ENCODE measurements around the gene KCNQ1. TPM values are rescaled to one million over a fixed set of nuclear protein-coding genes. Genes with fewer than 3 reads are reported as not detected.

KCNQ1 gene
- total and polyA plus RNA-seq, 2 of the 13 experiments (the other 11 are each of a cell fraction or from before 2014, with no cell fraction given), result 0.02 to 0.08 TPM

- Histone ChIP-seq H3K4me2 (ENCODE audit: low read depth, low read length) (no peak overlapping the region), H3K4me3 (replicated peaks in 1 of 3; ENCODE audit: insufficient read depth in 1 of 3, low read depth in 2 of 3, low read length in 3 of 3) (no peak overlapping the region), H3K4me1 (ENCODE audit: insufficient read depth, low read length) (peaks cover 9% of the 10 kb centered on the region), H3K9ac (ENCODE audit: insufficient read depth, low read depth, low read length) (no peak overlapping the region), H3K27me3 (ENCODE audit: control insufficient read depth in 1 of 2, insufficient read depth in 2 of 2, low read length in 2 of 2) (peaks cover 4 to 65% of the 10 kb centered on the region in 2 experiments), H3K27ac (ENCODE audit: extremely low read length, insufficient read depth, low read length) (no peak overlapping the region), H2AFZ (ENCODE audit: low read length) (no peak overlapping the region), H3K9me3 (ENCODE audit: low read length) (peaks cover 8% of the 10 kb centered on the region), H4K20me1 (ENCODE audit: insufficient read depth, low read length) (no peaks in the 10 kb centered on the region), H3K36me3 (replicated peaks in 1 of 2; ENCODE audit: control insufficient read depth in 1 of 2, insufficient read depth in 2 of 2, low read length in 2 of 2) (no peaks in the 10 kb centered on the region), H3K79me2 (ENCODE audit: insufficient read depth, low read length) (no peaks in the 10 kb centered on the region)
- ChIA-PET POLR2A (no interaction called here), CTCF (ENCODE audit: low intra/inter-chr PET ratio, low total read pairs) (no interaction called here)
- no peak for DNase-seq (ENCODE audit: low spot score)
- in situ Hi-C loops (cut with HindIII; ENCODE audit: extremely low pct_ligation_motif_present, low pct_unique_long_range_greater_than_20kb), result no loop called here
- no peak for FAIRE-seq
- TF ChIP-seq LCORL (IDR thresholded peaks at IDR 0.05), result no peak
- TF ChIP-seq LCORL (CRISPR knock-in tag; IDR thresholded peaks at IDR 0.05), result no peak
- TF ChIP-seq BCL6 (CRISPR knock-in tag; IDR thresholded peaks at IDR 0.05), result no peak
- TF ChIP-seq KDM5A (IDR thresholded peaks at IDR 0.05; ENCODE audit: borderline replicate concordance, low read length), result no peak
- TF ChIP-seq ZNF557 (CRISPR knock-in tag; IDR thresholded peaks at IDR 0.05), result no peak
- no peak for TF ChIP-seq ZFP1 (CRISPR knock-in tag; IDR thresholded peaks at IDR 0.05)
- no peak for TF ChIP-seq ZNF547 (CRISPR knock-in tag; IDR thresholded peaks at IDR 0.05)
- peak; percentile 21 for TF ChIP-seq HNRNPK (IDR thresholded peaks at IDR 0.05; ENCODE audit: low read depth, low read length, poor library complexity, severe bottlenecking)
- no peak for TF ChIP-seq MAFG (CRISPR knock-in tag; IDR thresholded peaks at IDR 0.05)
- 9% methylated on average over 7 of the region's 8 CpGs for WGBS (ENCODE audit: low lambda C conversion rate)
- intact Hi-C loops (cut with micrococcal nuclease; ENCODE audit: unreplicated experiment), result no loop called here
- BruUV-seq (replicated peaks), result no TSS peak
- no peak for ATAC-seq
Observed at GRCh38 chr11:2830030-2830812, 385.4 kb downstream of the KCNQ1 start.

- TF ChIP-seq MATR3 (CRISPR knock-in tag; IDR thresholded peaks at IDR 0.05) (no peak), IRX3 (CRISPR knock-in tag; IDR thresholded peaks at IDR 0.05; ENCODE audit: borderline replicate concordance, low read depth) (no peak), SYNCRIP (IDR thresholded peaks at IDR 0.05; ENCODE audit: insufficient read depth, low read depth, low read length) (no peak), IKZF1 (IDR thresholded peaks at IDR 0.05) (no peak), MXD3 (CRISPR knock-in tag; IDR thresholded peaks at IDR 0.05) (no peak), ZIK1 (CRISPR knock-in tag; IDR thresholded peaks at IDR 0.05; ENCODE audit: borderline replicate concordance, low read depth) (no peak), ZNF484 (CRISPR knock-in tag; IDR thresholded peaks at IDR 0.05; ENCODE audit: borderline replicate concordance, low read depth) (no peak), ZNF775 (CRISPR knock-in tag; IDR thresholded peaks at IDR 0.05; ENCODE audit: borderline replicate concordance) (no peak), KLF15 (CRISPR knock-in tag; IDR thresholded peaks at IDR 0.05; ENCODE audit: borderline replicate concordance) (no peak), SP1 (IDR thresholded peaks at IDR 0.05) (no peak), SP1 (CRISPR knock-in tag; IDR thresholded peaks at IDR 0.05) (no peak), DDIT3 (CRISPR knock-in tag; IDR thresholded peaks at IDR 0.05) (no peak)
- no peak for DNase-seq (ENCODE audit: low spot score)
- FAIRE-seq, result no peak
- no peak for ATAC-seq
- BruUV-seq (replicated peaks), result no TSS peak
- ChIA-PET POLR2A (no interaction called here), CTCF (ENCODE audit: low intra/inter-chr PET ratio, low total read pairs) (no interaction called here)
- H3K27ac ChIP-seq (ENCODE audit: extremely low read length, insufficient read depth, low read length), result no peak overlapping the region
- H3K79me2 ChIP-seq (ENCODE audit: insufficient read depth, low read length), result no peaks in the 10 kb centered on the region
- no peak overlapping the region for H3K9ac ChIP-seq (ENCODE audit: insufficient read depth, low read depth, low read length)
- no peak overlapping the region for H3K4me3 ChIP-seq (replicated peaks in 1 of 3; ENCODE audit: insufficient read depth in 1 of 3, low read depth in 2 of 3, low read length in 3 of 3)
- WGBS (ENCODE audit: low lambda C conversion rate), result 39% methylated on average over 6 of the region's 8 CpGs
- no peak overlapping the region for H3K4me2 ChIP-seq (ENCODE audit: low read depth, low read length)
- H2AFZ ChIP-seq (ENCODE audit: low read length), result no peak overlapping the region
- no peaks in the 10 kb centered on the region for H3K36me3 ChIP-seq (replicated peaks in 1 of 2; ENCODE audit: control insufficient read depth in 1 of 2, insufficient read depth in 2 of 2, low read length in 2 of 2)
- intact Hi-C loops (cut with micrococcal nuclease; ENCODE audit: unreplicated experiment) (no loop called here), in situ Hi-C loops (cut with HindIII; ENCODE audit: extremely low pct_ligation_motif_present, low pct_unique_long_range_greater_than_20kb) (no loop called here)
- peaks cover 2% of the 10 kb centered on the region for H3K4me1 ChIP-seq (ENCODE audit: insufficient read depth, low read length)
- peaks cover 6 to 65% of the 10 kb centered on the region in 2 experiments for H3K27me3 ChIP-seq (ENCODE audit: control insufficient read depth in 1 of 2, insufficient read depth in 2 of 2, low read length in 2 of 2)
- peaks cover 8% of the 10 kb centered on the region for H3K9me3 ChIP-seq (ENCODE audit: low read length)
- no peaks in the 10 kb centered on the region for H4K20me1 ChIP-seq (ENCODE audit: insufficient read depth, low read length)
Observed at GRCh38 chr11:2830886-2831285, 386.1 kb downstream of the KCNQ1 start.

Measured in HepG2 (cell line).